K562 treated with DMSO at 1 percent for 48 hours (cell line): Measurements from ENCODE around the gene SHISA6. TPM values are rescaled to one million over a fixed set of nuclear protein-coding genes. Genes with fewer than 3 reads are reported as not detected.

Source experiments
- total RNA-seq: library from RNA; unstranded; fragments of 300-600 nt; gene quantifications from 2 replicates; pipeline ENCODE4 v1.2.3, GENCODE V29; 2022; ENCODE audit warnings: low replicate concordance; ENCODE audit errors: extremely low read depth

Gene SHISA6
- not detected in 2 replicates for total RNA-seq

DNA sequence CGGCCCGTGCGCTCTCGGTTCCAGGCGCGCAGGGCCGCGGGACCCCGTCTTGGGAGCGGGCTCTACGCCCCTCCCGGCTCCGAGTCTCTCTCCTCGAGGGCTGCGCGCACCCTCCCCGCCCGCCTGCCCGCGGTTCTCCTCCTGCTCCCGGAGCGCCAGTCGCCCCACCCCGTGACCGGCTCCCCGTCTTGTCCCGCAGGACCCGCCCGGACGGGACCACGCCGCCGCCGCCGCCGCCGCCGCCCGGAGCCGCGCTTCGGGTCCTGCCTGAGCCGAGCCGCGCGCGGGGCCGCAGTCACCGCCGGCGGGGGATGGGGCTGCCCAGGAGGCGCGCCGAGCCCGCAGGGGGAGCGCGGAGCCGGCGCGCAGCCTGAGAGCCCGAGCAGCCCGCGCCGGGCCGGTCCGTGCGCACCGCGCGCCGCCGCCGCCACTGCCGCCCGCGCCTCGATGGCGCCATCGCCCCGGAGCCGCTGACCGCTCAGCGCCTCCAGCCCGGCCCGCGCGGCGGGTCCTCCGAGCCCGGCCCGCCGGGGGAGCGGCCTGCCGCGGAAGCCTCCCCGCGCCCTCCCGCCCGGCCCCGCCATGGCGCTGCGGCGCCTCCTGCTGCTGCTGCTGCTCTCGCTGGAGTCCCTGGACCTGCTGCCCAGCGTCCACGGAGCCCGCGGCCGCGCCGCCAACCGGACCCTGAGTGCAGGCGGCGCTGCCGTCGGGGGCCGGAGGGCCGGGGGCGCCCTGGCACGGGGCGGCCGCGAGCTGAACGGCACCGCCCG, at the start of gene SHISA6:
TSS of gene SHISA6 (plus strand) at position 373 of the 770 bp plus-strand sequence.

DNA sequence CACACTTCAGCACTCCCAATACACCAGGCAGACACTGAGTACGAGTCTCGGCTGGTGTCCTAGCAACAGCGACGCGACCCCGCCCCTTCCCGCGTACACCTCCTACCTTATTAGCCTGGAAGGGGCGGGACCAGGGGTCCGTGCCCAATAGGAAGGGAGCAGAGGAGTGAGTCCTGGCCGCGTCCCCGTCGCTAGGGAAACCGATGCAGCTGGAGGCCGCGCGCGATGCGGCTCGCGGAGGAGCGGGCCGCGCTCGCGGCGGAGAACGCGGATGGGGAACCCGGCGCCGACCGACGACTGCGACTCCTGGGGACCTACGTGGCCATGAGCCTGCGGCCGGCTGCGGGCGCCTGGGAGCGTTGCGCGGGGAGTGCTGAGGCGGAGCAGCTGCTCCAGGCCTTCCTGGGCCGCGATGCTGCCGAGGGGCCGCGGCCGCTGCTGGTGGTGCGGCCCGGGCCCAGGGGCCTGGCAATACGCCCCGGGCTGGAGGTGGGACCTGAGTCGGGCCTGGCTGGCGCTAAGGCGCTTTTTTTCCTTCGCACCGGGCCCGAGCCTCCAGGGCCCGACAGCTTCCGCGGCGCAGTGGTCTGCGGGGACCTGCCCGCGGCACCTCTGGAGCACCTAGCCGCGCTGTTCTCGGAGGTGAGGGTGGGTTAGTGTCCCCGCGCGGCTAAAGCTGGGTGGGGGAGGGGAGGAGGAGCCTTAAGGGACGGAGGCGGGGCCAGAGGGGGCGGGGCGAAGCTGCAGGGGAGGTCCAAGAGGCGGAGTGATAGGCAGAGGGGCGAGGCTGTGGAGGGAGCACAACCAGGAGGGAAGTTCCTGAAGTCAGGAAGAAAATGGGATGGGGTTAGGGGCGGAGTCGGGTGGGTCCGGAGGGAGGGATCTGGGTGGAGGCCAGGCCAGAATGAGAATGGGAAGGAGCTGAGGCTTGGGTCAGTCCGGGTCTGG, 357.5 kb downstream of the SHISA6 start, which contains the start of gene DNAH9:
TSS of gene DNAH9 (plus strand) at position 197 of the 948 bp plus-strand sequence. CDS start at position 226, 29 bp downstream.

